WERI-Rb-1 (cell line): Measurements from ENCODE around the gene NDUFAF3.

Experiments
- DNase-seq: peaks from one replicate; pipeline ENCODE4 v3.0.0-alpha.2; 2020
- H3K27ac ChIP-seq: fragments of 250-450 bp; sonication (Bioruptor Pico); 2 replicates; pipeline ENCODE4 v1.5.1; 2020; ENCODE audit warnings: mild to moderate bottlenecking, moderate library complexity
- H3K27me3 ChIP-seq: fragments of 250-450 bp; sonication (Bioruptor Pico); 2 replicates; pipeline ENCODE4 v1.5.1; 2021; ENCODE audit warnings: mild to moderate bottlenecking, low read depth, moderate library complexity; ENCODE audit not compliant: insufficient read depth, severe bottlenecking
- H3K36me3 ChIP-seq: fragments of 250-450 bp; sonication (Bioruptor Pico); 2 replicates; pipeline ENCODE4 v1.5.1; 2020; ENCODE audit warnings: mild to moderate bottlenecking, moderate library complexity
- H3K4me3 ChIP-seq: 2 replicates; pipeline ENCODE4 v1.5.1; 2011; ENCODE audit warnings: low read depth, mild to moderate bottlenecking, control low read depth, low read length
- H3K9me3 ChIP-seq: fragments of 250-450 bp; sonication (Bioruptor Pico); 2 replicates; pipeline ENCODE4 v1.5.1; 2021; ENCODE audit warnings: mild to moderate bottlenecking, moderate library complexity; ENCODE audit not compliant: severe bottlenecking
- TF ChIP-seq, protein P1 (sequence below): IDR thresholded peaks from 2 replicates; pipeline ENCODE4 v1.5.1; 2011; ENCODE audit warnings: low read depth, mild to moderate bottlenecking, control low read depth, inconsistent platforms, low read length

The NDUFAF3 gene

DNA sequence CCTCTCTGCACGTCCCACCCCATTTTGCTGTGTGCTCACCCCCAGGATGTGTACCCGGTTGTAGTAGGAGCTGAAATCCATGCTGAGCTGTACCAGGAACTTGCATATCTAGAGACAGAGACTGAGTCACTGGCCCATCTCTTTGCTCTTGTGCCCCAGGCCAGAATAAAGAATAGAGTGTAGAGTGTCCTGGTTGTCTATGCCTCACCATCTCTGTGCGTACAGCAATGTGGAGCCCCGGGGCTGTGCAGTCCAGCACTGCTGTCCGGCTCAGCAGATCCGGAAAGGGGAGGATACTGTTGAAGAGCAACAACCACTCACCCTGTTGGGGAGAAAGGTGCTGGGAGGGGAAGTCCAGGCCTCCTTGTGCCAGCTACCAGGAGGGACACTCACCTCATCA is 6.2 kb upstream of the NDUFAF3 start:
- Histone ChIP-seq H3K36me3 (peaks cover 52% of the 10 kb centered on the region), H3K27ac (no peak overlapping the region)
- no peak for DNase-seq

DNA sequence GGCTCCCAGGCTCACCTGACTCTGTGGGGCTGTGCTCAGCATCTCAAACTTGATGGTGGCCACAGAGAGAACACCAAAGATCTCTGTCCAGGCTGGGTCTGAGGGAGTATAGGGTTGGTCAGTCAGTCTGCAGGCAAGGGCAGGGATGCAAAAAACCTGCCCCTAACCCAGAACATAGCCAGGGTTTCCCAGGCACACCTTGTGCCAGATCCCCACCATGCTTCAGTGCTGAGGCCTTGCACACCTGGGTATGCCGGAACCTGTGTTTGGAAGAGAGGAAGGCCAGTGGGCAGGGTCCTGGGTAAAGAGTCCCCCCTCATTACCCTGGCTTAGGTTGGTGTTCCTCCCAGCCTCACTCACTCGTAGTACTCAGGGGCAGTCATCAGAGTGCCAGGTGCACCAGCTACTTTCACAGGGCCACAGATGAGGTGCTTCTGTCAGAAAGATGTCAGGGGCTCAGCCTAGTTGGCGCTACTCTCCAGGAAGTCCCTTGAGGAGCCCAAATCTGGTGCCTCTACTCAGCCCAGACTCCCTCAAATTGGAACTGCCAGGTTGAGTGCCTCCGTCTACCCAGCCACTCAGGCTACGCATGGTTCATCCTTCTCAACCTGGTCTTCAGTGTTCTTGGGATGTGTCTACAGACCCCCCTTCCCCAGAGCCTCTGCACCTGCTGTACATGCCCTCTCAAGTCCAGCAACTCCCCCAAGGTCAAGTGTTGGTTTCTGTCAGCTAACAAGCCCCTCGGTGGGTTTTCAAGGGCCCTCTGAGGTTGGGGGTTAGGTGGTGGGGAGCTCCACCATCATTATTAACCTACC is 5.3 kb upstream of the NDUFAF3 start:
- H3K27me3 ChIP-seq, result no peaks in the 10 kb centered on the region
- no peak overlapping the region for H3K4me3 ChIP-seq
- H3K36me3 ChIP-seq, result peaks cover 49% of the 10 kb centered on the region
- no peak for DNase-seq
- no peak overlapping the region for H3K27ac ChIP-seq
- H3K9me3 ChIP-seq, result no peaks in the 10 kb centered on the region
- TF ChIP-seq, protein P1, sequence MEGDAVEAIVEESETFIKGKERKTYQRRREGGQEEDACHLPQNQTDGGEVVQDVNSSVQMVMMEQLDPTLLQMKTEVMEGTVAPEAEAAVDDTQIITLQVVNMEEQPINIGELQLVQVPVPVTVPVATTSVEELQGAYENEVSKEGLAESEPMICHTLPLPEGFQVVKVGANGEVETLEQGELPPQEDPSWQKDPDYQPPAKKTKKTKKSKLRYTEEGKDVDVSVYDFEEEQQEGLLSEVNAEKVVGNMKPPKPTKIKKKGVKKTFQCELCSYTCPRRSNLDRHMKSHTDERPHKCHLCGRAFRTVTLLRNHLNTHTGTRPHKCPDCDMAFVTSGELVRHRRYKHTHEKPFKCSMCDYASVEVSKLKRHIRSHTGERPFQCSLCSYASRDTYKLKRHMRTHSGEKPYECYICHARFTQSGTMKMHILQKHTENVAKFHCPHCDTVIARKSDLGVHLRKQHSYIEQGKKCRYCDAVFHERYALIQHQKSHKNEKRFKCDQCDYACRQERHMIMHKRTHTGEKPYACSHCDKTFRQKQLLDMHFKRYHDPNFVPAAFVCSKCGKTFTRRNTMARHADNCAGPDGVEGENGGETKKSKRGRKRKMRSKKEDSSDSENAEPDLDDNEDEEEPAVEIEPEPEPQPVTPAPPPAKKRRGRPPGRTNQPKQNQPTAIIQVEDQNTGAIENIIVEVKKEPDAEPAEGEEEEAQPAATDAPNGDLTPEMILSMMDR, result no peak

More for the DNA sequence above, 6.2 kb upstream of the NDUFAF3 start:
- H3K27me3 ChIP-seq, result no peaks in the 10 kb centered on the region
- no peak overlapping the region for H3K4me3 ChIP-seq
- TF ChIP-seq, protein P1, result no peak
- no peaks in the 10 kb centered on the region for H3K9me3 ChIP-seq

DNA sequence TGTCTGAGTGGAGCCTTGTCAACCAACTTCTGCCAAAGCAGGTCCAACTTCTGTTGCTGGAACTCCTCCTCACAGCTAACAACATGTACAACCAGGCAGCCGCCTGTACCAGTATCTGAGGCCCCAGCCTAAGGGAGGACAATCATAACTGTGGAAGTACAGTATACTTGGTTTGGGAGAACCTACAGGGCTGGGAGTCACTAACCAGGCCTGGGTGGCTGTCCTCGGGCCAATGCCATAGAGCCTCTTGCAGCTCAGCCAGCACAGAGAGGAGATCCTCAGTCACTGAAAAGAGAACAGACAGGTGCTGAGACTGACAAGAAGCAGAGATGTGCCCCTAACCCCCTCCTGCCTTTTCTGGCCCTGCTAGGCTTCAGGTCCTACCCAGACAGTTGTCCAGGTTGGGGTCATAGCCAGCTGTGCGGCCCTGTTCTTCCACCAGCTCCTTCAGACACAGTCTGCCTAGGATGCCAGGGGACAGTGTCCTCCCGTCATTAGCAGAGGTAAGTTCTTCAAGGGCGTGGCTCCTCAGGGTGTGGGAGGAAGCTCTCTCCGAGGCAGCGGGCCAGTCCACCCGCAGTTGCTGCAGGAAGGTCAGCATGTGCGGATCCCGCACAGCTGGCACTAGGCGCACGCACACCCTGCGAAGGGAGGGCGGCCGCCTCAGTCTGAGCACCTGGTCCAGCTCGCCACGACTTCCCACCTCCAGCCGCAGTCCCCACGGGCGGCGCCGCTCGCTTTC is 4.5 kb upstream of the NDUFAF3 start:
- Histone ChIP-seq H3K27me3 (no peaks in the 10 kb centered on the region), H3K4me3 (peak overlapping the region; percentile 74), H3K36me3 (peaks cover 41% of the 10 kb centered on the region), H3K9me3 (no peaks in the 10 kb centered on the region), H3K27ac (peak overlapping the region; percentile 66)
- no peak for DNase-seq
- TF ChIP-seq, protein P1, result no peak

DNA sequence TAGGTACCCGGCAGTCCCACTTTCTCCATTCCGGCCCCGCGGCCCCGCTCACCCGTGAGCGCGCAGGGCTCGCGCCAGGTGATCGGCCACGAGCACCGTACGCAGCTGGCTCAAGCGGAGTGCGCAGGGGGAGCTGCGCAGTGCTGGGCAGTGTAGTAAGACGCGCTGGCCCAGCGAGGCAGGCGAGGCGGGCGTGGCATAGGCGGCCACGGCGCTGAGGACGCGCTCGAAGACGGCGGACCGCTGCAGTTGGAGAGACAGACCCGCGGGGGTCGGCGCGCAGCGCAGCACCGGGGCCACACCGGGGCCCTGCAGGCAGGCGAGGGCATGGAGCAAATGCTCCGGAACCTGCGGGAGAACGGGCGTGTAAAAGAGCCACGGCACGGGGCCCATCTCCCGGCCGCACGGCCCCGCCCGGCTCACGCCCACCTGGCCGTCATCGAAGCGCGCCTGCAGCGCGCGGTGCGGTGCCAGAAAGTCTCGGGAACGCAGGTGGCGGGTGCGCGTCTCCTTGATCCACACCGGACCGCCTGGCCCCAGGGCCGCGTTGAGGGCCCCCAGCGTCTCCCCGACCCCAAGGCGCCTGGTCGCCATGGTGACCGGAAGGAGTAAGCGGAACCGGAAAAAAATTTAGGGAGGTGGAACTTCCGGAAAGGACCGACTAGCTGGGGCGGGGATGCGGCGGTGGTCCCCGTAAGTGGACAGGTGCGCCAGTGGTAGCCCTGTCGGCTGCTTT is 3.8 kb upstream of the NDUFAF3 start, which contains the start of gene DALRD3:
TSS of gene DALRD3 (minus strand) at position 610 of the 736 bp plus-strand sequence. CDS start at position 594, 16 bp downstream.
- no peaks in the 10 kb centered on the region for H3K9me3 ChIP-seq
- TF ChIP-seq, protein P1, result no peak
- H3K4me3 ChIP-seq, result peak within 1 kb of the TSS; percentile 74
- peak; percentile 81 for DNase-seq
- peaks cover 36% of the 10 kb centered on the region for H3K36me3 ChIP-seq
- H3K27me3 ChIP-seq, result no peaks in the 10 kb centered on the region
- H3K27ac ChIP-seq, result peak within 1 kb of the TSS; percentile 66

DNA sequence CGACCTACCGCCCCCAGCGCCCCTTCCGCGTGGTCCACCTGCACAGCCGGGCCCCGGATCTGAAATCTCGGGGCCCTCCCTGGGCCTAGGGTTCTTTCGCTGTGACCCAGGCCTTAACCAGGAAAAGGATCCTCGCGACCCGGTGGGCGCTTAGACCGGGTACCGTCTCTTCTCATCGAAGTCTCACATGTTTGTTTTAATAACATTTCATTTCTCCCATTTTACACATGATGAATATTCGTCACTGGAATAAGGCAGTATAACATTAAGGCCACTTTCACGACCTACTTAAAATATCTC is 3.3 kb upstream of the NDUFAF3 start:
- Histone ChIP-seq H3K27me3 (no peaks in the 10 kb centered on the region), H3K4me3 (peak overlapping the region; percentile 74), H3K9me3 (no peaks in the 10 kb centered on the region), H3K27ac (peak overlapping the region; percentile 66), H3K36me3 (peaks cover 35% of the 10 kb centered on the region)
- TF ChIP-seq, protein P1, result no peak
- DNase-seq, result no peak
